PC-3 (cell line): ENCODE results near the gene MYL2.

ENCODE experiments used
- CTCF ChIP-seq: fragments of 300-600 bp; sonication (generic); conservative IDR thresholded peaks from 2 replicates; pipeline ENCODE4 v1.5.1; 2017; ENCODE audit warnings: antibody characterized with exemption, low read depth, mild to moderate bottlenecking, low read length
- EZH2phosphoT487 ChIP-seq: fragments of 300-600 bp; sonication (generic); IDR thresholded peaks from 2 replicates; pipeline ENCODE4 v1.6.1; 2018; ENCODE audit warnings: mild to moderate bottlenecking, antibody characterized with exemption, low read length, borderline replicate concordance

- TF ChIP-seq CTCF, result no peak
- TF ChIP-seq EZH2phosphoT487, result no peak
Observed at GRCh38 chr12:110903511-110903910, 16.9 kb downstream of the MYL2 start.
